OCI-LY7 (cell line): Measurements from ENCODE around the gene CNTN5. TPM values are rescaled to one million over a fixed set of nuclear protein-coding genes. Genes with fewer than 3 reads are reported as not detected.

ENCODE experiments used
- BruUV-seq: library from RNA; stranded (reverse); fragments of 400-500 nt; replicated peaks from 2 replicates; lab custom pipeline; 2021; lab: Mats Ljungman, UMichigan
- CTCF ChIA-PET: fragments of 300-600 bp; sonication (Branson Sonifier 250); formaldehyde crosslinking; loops from one replicate; lab custom pipeline; 2022; ENCODE audit warnings: antibody characterized with exemption; ENCODE audit not compliant: unreplicated experiment; lab: Charles Lee
- POLR2A ChIA-PET: fragments of 300-600 bp; sonication (Branson Sonifier 250); formaldehyde crosslinking; loops from one replicate; lab custom pipeline; 2022; ENCODE audit warnings: antibody characterized with exemption; lab: Charles Lee
- DNase-seq: peaks from one replicate; pipeline ENCODE4 v3.0.0-alpha.2; 2015; ENCODE audit warnings: low spot score
- H2AFZ ChIP-seq: fragments of 200-600 bp; sonication (generic), shearing (Covaris generic); 2 replicates; pipeline ENCODE4 v1.6.1; 2014; ENCODE audit warnings: mild to moderate bottlenecking, antibody characterized with exemption, low read length, moderate library complexity
- H3K27ac ChIP-seq: fragments of 200-600 bp; sonication (generic); 2 replicates; pipeline ENCODE4 v1.5.1; 2014; ENCODE audit warnings: mixed run types, low read depth, mild to moderate bottlenecking, moderate library complexity, low read length, inconsistent platforms; ENCODE audit not compliant: poor library complexity, severe bottlenecking
- H3K36me3 ChIP-seq: fragments of 200-600 bp; sonication (generic); 2 replicates; pipeline ENCODE4 v1.6.1; 2014; ENCODE audit warnings: mild to moderate bottlenecking, antibody characterized with exemption, low read length, moderate library complexity, mixed read lengths; ENCODE audit not compliant: insufficient read depth
- H3K4me1 ChIP-seq: fragments of 200-600 bp; sonication (generic); 2 replicates; pipeline ENCODE4 v1.5.1; 2014; ENCODE audit warnings: mild to moderate bottlenecking, low read length; ENCODE audit not compliant: insufficient read depth, poor library complexity, severe bottlenecking
- H3K4me2 ChIP-seq: fragments of 200-600 bp; sonication (generic); 2 replicates; pipeline ENCODE4 v1.6.1; 2014; ENCODE audit warnings: mild to moderate bottlenecking, low read length
- H3K4me3 ChIP-seq: fragments of 200-600 bp; sonication (generic); 2 replicates; pipeline ENCODE4 v1.5.1; 2014; ENCODE audit warnings: mild to moderate bottlenecking, low read depth, low read length; ENCODE audit not compliant: poor library complexity, severe bottlenecking
- H3K79me2 ChIP-seq: fragments of 200-600 bp; sonication (generic); 2 replicates; pipeline ENCODE4 v1.6.1; 2016; ENCODE audit warnings: low read depth, mild to moderate bottlenecking, low read length, moderate library complexity, mixed read lengths; ENCODE audit not compliant: insufficient read depth
- H3K9me2 ChIP-seq: fragments of 200-600 bp; sonication (generic); 2 replicates; pipeline ENCODE4 v1.6.1; 2016; ENCODE audit warnings: mild to moderate bottlenecking, low read length, mixed read lengths; ENCODE audit not compliant: insufficient read depth
- H3K9me3 ChIP-seq: fragments of 200-600 bp; sonication (generic); 2 replicates; pipeline ENCODE4 v1.6.1; 2014; ENCODE audit warnings: mild to moderate bottlenecking, mixed run types, low read length, mixed read lengths
- H4K20me1 ChIP-seq: fragments of 200-600 bp; sonication (generic); 2 replicates; pipeline ENCODE4 v1.6.1; 2014; ENCODE audit warnings: mild to moderate bottlenecking, antibody characterized with exemption, low read length, moderate library complexity, mixed read lengths; ENCODE audit not compliant: insufficient read depth
- CTCF ChIP-seq: fragments of 200-600 bp; sonication (generic); conservative IDR thresholded peaks from 2 replicates; pipeline ENCODE4 v1.5.1; 2014; ENCODE audit warnings: mild to moderate bottlenecking, antibody characterized with exemption, low read length, moderate library complexity, mixed read lengths
- EZH2phosphoT487 ChIP-seq: fragments of 200-600 bp; sonication (generic); IDR thresholded peaks from 2 replicates; pipeline ENCODE4 v1.6.1; 2018; ENCODE audit warnings: low read depth, borderline replicate concordance, mild to moderate bottlenecking, mixed run types, antibody characterized with exemption, low read length, moderate library complexity, mixed read lengths
- intact Hi-C: fragments of 100-400 bp; cut with micrococcal nuclease; formaldehyde crosslinking; loops from one replicate; pipeline ENCODE4 v1.10.0; 2022; ENCODE audit not compliant: unreplicated experiment
- total RNA-seq, 2 experiments: library from RNA; depleted of rRNA in 1 of 2; stranded (reverse); fragments of >200 nt in 1 of 2; shearing (Covaris generic) in 1 of 2; gene quantifications; 2 replicates each; pipeline ENCODE4 v1.2.3, GENCODE V29; 2014 to 2022

Gene CNTN5
- total RNA-seq, 2 experiments from 2014 or later, result not detected

DNA sequence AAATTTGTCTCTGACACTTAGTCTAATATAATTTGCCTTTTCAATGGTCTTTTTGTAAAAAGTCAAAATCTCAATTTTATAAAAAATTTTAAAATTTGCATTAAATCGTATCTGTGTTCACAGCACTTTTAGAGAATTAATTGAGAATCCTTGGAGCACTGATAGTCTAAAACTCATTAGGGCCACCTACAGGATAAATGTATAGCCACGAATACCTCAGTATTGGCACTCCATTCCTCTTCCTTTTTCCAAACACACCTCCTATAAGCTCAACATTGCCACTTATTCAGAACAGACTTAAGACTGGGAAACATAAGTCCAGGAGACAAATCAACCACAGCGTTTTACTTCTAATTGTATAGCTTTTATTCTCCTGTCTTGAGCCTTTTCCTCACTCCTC, 890.4 kb downstream of the CNTN5 start:
- H3K36me3 ChIP-seq, result no peaks in the 10 kb centered on the region
- no peaks in the 10 kb centered on the region for H4K20me1 ChIP-seq
- no peak overlapping the region for H2AFZ ChIP-seq
- no peak overlapping the region for H3K27ac ChIP-seq
- intact Hi-C loops, result no loop called here
- H3K79me2 ChIP-seq, result no peaks in the 10 kb centered on the region
- no peak overlapping the region for H3K4me2 ChIP-seq
- TF ChIP-seq EZH2phosphoT487, result no peak
- TF ChIP-seq CTCF, result peak; percentile 29
- H3K4me1 ChIP-seq, result no peaks in the 10 kb centered on the region
- H3K9me3 ChIP-seq, result 0 out of 2 replicates have a peak, but pooled peaks cover 3% of the 10 kb centered on the region
- no peak overlapping the region for H3K4me3 ChIP-seq
- ChIA-PET CTCF (no interaction called here), POLR2A (interaction anchor here (0.8 kb wide), 1 partner anchor 14 kb away, joined by 3 read pairs; no protein-coding TSS in a partner anchor)
- BruUV-seq, result no TSS peak
- H3K9me2 ChIP-seq, result no peaks in the 10 kb centered on the region
- DNase-seq, result no peak

DNA sequence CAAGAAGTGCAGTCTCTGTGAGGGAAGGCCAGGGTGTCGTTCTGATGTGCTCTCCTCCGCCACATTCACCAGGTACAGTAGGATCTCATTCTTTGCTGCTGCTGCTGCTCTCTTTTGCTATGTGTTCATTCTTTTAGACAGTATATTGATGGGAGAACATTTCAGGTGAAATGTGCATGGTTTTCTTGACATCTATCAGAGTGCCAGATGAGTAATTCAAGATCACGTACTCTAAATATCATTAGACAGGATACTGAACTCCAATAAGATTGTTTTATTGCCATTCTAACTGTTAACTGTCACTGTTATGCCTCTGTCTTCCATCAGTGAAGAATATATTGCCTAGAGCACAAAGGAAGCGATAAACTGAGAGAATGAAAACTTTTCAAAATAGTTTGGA, 895.3 kb downstream of the CNTN5 start:
- Histone ChIP-seq H3K9me2 (no peaks in the 10 kb centered on the region), H3K9me3 (0 out of 2 replicates have a peak, but pooled peaks cover 3% of the 10 kb centered on the region)
- TF ChIP-seq EZH2phosphoT487, result no peak
- TF ChIP-seq CTCF, result no peak

DNA sequence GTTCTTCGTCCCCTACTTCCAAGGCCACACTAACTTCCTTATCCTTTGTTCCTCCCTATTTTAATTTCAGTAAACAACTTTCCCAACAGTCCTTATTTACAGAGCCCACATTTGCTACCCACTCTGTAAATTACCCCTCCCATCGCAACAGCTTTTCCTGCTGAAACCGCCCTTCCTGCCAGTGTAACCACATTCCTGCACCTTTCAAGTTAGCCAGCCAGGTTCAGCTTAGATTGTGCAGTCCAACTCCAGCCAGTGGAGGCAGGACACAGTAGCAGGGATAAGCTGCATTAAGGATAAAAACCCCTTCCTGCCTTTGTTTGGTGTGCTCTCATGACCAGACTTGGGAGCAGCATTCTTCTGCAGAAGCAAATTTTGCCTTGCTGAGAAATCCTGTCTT, 898.0 kb downstream of the CNTN5 start:
- Histone ChIP-seq H3K9me2 (no peaks in the 10 kb centered on the region), H3K4me3 (no peak overlapping the region), H3K9me3 (0 out of 2 replicates have a peak, but pooled peaks cover 3% of the 10 kb centered on the region), H3K79me2 (no peaks in the 10 kb centered on the region), H3K4me2 (no peak overlapping the region), H3K4me1 (no peaks in the 10 kb centered on the region), H3K27ac (no peak overlapping the region), H3K36me3 (no peaks in the 10 kb centered on the region), H4K20me1 (no peaks in the 10 kb centered on the region), H2AFZ (no peak overlapping the region)
- no TSS peak for BruUV-seq
- ChIA-PET CTCF (no interaction called here), POLR2A (no interaction called here)
- intact Hi-C loops, result no loop called here
- TF ChIP-seq CTCF (no peak), EZH2phosphoT487 (no peak)
- DNase-seq, result no peak

More for the DNA sequence above, 895.3 kb downstream of the CNTN5 start:
- intact Hi-C loops, result no loop called here
- H4K20me1 ChIP-seq, result no peaks in the 10 kb centered on the region
- CTCF ChIA-PET, result no interaction called here
- H2AFZ ChIP-seq, result no peak overlapping the region
- POLR2A ChIA-PET, result no interaction called here
- no peak overlapping the region for H3K4me2 ChIP-seq
- BruUV-seq, result no TSS peak
- no peaks in the 10 kb centered on the region for H3K4me1 ChIP-seq
- no peaks in the 10 kb centered on the region for H3K36me3 ChIP-seq
- H3K4me3 ChIP-seq, result no peak overlapping the region
- no peaks in the 10 kb centered on the region for H3K79me2 ChIP-seq
- DNase-seq, result no peak
- H3K27ac ChIP-seq, result no peak overlapping the region
